GM21528 (cell line): ENCODE data around the gene MED25.

Experiments used
- ATAC-seq: cut with Tn5 transposase; IDR thresholded peaks from one replicate; pipeline ENCODE4 v1.9.1; 2021; ENCODE audit warnings: mild to moderate bottlenecking, moderate library complexity; ENCODE audit not compliant: unreplicated experiment, low FRiP score

MED25 gene

DNA sequence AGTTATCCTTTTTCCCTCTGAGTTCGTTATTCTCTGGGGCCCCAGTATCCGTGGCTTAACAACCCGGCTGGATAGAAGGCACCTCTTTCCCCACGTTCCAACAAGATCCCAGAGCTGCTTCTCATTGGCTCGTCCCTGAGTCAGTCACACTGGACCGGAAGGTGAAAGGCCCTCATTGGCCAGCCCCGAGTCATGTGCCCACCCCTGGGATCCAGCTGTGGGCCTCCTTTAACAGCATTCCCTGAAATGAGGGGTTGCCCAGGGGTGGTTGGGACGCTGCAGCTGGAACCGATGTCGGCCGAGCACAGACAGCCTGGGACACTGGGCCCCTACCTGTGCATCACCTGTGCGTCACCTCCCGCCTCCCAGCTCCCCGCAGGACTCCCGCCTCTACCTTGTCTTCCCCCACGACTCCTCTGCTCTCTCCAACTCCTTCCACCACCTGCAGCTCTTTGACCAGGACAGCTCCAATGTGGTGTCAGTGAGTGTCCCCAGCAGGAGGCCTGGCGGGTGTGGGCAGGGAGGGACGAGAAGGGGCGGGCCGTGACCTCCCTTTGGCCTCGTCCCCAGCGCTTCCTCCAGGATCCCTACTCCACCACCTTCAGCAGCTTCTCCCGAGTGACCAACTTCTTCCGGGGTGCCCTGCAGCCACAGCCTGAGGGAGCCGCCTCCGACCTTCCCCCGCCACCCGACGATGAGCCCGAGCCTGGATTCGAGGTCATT, 63.7 kb downstream of the MED25 start:
- ATAC-seq: no peak

DNA sequence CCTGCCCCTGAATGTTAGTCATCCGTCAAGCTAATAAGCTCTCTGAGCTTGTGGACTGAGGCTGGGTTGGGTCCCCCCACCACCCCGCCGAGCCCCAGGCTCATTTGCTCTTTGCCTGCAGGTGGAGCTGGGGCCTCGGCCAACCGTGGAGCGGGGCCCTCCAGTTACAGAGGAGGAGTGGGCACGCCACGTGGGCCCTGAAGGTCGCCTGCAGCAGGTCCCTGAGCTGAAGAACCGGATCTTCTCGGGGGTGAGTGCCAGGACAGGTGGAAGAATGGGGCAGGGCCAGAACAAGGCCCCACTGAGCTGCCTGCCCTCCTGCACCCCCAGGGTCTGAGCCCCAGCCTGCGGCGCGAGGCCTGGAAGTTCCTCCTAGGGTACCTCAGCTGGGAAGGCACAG, 64.6 kb downstream of the MED25 start:
- no peak for ATAC-seq

DNA sequence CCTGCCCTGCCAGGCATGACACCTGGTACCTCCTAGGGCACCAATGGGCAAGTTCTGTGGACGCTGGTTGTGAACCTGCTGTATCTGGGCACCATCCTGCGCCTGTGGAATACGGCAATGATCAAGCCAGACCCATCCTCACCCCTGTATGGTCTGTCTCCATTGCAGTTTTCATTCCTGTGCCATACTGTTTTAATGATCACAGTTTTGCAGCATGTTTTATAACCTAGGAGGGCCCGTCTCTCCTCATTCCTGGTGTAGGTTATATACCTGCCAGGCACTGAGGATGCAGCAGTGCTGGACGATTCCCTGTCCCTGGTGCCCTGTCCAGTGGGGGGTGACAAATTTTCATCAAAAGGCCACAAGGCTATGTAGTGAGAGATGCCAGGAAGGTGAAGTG, 65.0 kb downstream of the MED25 start:
- no peak for ATAC-seq

DNA sequence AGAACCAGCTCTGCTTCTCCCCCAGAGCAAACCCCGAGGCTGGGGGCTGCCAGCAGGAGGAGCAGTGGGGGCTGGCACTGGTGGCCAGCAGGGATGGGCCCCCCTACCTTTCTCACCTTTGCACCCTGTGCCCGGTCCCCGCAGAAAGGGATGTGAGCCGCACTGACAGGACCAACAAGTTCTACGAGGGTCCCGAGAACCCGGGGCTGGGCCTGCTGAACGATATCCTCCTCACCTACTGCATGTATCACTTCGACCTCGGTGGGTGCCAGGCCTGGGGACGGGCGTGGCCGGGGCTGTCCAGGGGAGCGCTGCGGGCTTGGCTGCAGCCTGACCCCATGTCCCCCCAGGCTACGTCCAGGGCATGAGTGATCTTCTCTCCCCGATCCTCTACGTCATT, 66.0 kb downstream of the MED25 start:
- ATAC-seq: no peak

DNA sequence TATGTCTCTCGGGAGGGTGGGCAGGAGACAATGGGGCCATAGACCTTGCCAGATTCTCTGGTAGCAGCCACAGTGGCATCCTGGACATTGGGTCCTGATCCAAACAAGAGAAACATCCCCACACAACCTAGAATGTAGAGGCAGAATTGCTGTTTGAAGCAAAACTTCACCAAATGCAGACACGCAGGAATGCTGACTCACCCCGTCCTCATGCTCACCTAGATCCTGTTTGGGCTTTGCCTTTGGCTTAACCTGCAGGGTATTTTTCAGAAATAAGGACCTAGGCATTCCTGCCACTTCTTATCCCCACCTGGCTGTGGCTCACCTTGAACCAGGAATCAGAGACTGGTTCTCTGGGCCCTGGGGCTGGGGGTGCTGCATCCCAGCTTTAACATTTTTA, 66.7 kb downstream of the MED25 start:
- ATAC-seq: no peak
